Mammary epithelial cell (primary cell): Measurements from ENCODE around the gene FAM240A.

Experiments used
- EZH2 ChIP-seq: IDR thresholded peaks from 2 replicates; pipeline ENCODE4 v1.6.1; 2012; ENCODE audit warnings: low read length, inconsistent platforms, borderline replicate concordance
- TF ChIP-seq, protein P1 (sequence below), 2 donors: IDR thresholded peaks in 1 of 2; conservative IDR thresholded peaks in 1 of 2; 2 replicates each; pipeline ENCODE4 v1.5.1; 2011 to 2012; ENCODE audit warnings: inconsistent platforms in 2 of 2, low read length in 2 of 2, mild to moderate bottlenecking in 2 of 2, control low read depth in 1 of 2, low read depth in 1 of 2; ENCODE audit not compliant: insufficient read depth in 1 of 2; ENCODE audit errors: extremely low read depth in 1 of 2

- TF ChIP-seq, protein P1, sequence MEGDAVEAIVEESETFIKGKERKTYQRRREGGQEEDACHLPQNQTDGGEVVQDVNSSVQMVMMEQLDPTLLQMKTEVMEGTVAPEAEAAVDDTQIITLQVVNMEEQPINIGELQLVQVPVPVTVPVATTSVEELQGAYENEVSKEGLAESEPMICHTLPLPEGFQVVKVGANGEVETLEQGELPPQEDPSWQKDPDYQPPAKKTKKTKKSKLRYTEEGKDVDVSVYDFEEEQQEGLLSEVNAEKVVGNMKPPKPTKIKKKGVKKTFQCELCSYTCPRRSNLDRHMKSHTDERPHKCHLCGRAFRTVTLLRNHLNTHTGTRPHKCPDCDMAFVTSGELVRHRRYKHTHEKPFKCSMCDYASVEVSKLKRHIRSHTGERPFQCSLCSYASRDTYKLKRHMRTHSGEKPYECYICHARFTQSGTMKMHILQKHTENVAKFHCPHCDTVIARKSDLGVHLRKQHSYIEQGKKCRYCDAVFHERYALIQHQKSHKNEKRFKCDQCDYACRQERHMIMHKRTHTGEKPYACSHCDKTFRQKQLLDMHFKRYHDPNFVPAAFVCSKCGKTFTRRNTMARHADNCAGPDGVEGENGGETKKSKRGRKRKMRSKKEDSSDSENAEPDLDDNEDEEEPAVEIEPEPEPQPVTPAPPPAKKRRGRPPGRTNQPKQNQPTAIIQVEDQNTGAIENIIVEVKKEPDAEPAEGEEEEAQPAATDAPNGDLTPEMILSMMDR (conservative IDR thresholded peaks at IDR 0.05 in 1 of 2, IDR thresholded peaks at IDR 0.05 in 1 of 2; ENCODE audit: extremely low read depth in 1 of 2, insufficient read depth in 1 of 2, low read depth in 1 of 2, low read length in 2 of 2) = no peak
- TF ChIP-seq EZH2 = no peak
These were observed 54.1 kb downstream of the FAM240A start for GRCh38 chr3:46666453-46666845.
